Neural progenitor cell (in vitro differentiated cells): Measurements from ENCODE around the gene PTP4A2. TPM values are rescaled to one million over a fixed set of nuclear protein-coding genes. Genes with fewer than 3 reads are reported as not detected.
A peak's percentile ranks its signal among the peaks of the same experiment; 100 is the strongest.

ENCODE experiments used
- DNase-seq: peaks from one replicate; pipeline ENCODE4 v3.0.0-alpha.2; 2016; ENCODE audit warnings: low spot score
- H2AFZ ChIP-seq: fragments of 200-600 bp; sonication (generic); replicated peaks from 2 replicates; pipeline ENCODE4 v1.6.1; 2016; ENCODE audit warnings: antibody characterized with exemption
- H3F3A ChIP-seq: fragments of 200-600 bp; sonication (generic); 2 replicates; pipeline ENCODE4 v1.6.1; 2016; ENCODE audit warnings: antibody characterized with exemption, low read depth
- H3K27ac ChIP-seq: fragments of 200-600 bp; sonication (generic); 2 replicates; pipeline ENCODE4 v1.5.1; 2016; ENCODE audit warnings: mild to moderate bottlenecking
- H3K27me3 ChIP-seq: fragments of 200-600 bp; sonication (generic); 2 replicates; pipeline ENCODE4 v1.6.1; 2016; ENCODE audit warnings: mild to moderate bottlenecking, moderate library complexity
- H3K36me3 ChIP-seq: fragments of 200-600 bp; sonication (generic); 2 replicates; pipeline ENCODE4 v1.5.1; 2016
- H3K4me1 ChIP-seq: fragments of 200-600 bp; sonication (generic); 2 replicates; pipeline ENCODE4 v1.6.1; 2016; ENCODE audit warnings: mixed run types
- H3K4me2 ChIP-seq: fragments of 200-600 bp; sonication (generic); 2 replicates; pipeline ENCODE4 v1.6.1; 2016
- H3K4me3 ChIP-seq: fragments of 200-600 bp; sonication (generic); 2 replicates; pipeline ENCODE4 v1.5.1; 2016
- H3K79me2 ChIP-seq: fragments of 200-600 bp; sonication (generic); 2 replicates; pipeline ENCODE4 v1.6.1; 2016; ENCODE audit warnings: low read depth
- H3K9ac ChIP-seq: fragments of 200-600 bp; sonication (generic); 2 replicates; pipeline ENCODE4 v1.6.1; 2016
- H3K9me3 ChIP-seq: fragments of 200-600 bp; sonication (generic); 2 replicates; pipeline ENCODE4 v1.5.1; 2016; ENCODE audit warnings: low read depth
- H4K20me1 ChIP-seq: fragments of 200-600 bp; sonication (generic); 2 replicates; pipeline ENCODE4 v1.6.1; 2016; ENCODE audit warnings: low read depth
- H3K27ac Mint-ChIP-seq: 3 replicates; pipeline ENCODE4 v1.8.0; 2021; ENCODE audit warnings: mixed read lengths
- H3K27me3 Mint-ChIP-seq: 2 replicates; pipeline ENCODE4 v1.8.0; 2022; ENCODE audit warnings: low read depth, mild to moderate bottlenecking, inconsistent platforms, moderate library complexity, mixed read lengths; ENCODE audit not compliant: insufficient read depth
- H3K36me3 Mint-ChIP-seq: 3 replicates; pipeline ENCODE4 v1.8.0; 2021; ENCODE audit warnings: mixed read lengths
- H3K4me1 Mint-ChIP-seq: 3 replicates; pipeline ENCODE4 v1.8.0; 2021; ENCODE audit warnings: mixed read lengths
- H3K4me3 Mint-ChIP-seq: 3 replicates; pipeline ENCODE4 v1.8.0; 2021; ENCODE audit warnings: mild to moderate bottlenecking, moderate library complexity, mixed read lengths
- H3K9me3 Mint-ChIP-seq: 3 replicates; pipeline ENCODE4 v1.8.0; 2020; ENCODE audit warnings: mixed read lengths
- EZH2 ChIP-seq: fragments of 200-600 bp; sonication (generic); IDR thresholded peaks from 2 replicates; pipeline ENCODE4 v1.6.1; 2017; ENCODE audit warnings: antibody characterized with exemption, mild to moderate bottlenecking, moderate library complexity
- EZH2phosphoT487 ChIP-seq: fragments of 200-600 bp; sonication (generic); IDR thresholded peaks from 2 replicates; pipeline ENCODE4 v1.6.1; 2017; ENCODE audit warnings: antibody characterized with exemption
- total RNA-seq: library from RNA; depleted of rRNA; stranded (reverse); fragments of >200 nt; gene quantifications from 2 replicates; pipeline ENCODE4 v1.2.3, GENCODE V29; 2015; ENCODE audit warnings: low replicate concordance
- TF ChIP-seq, protein P1 (sequence below): fragments of 200-600 bp; sonication (generic); IDR thresholded peaks from 2 replicates; pipeline ENCODE4 v1.5.1; 2017; ENCODE audit warnings: antibody characterized with exemption, mild to moderate bottlenecking

PTP4A2 gene
- total RNA-seq, 1 donor from 2014 or later, result 540 TPM

DNA sequence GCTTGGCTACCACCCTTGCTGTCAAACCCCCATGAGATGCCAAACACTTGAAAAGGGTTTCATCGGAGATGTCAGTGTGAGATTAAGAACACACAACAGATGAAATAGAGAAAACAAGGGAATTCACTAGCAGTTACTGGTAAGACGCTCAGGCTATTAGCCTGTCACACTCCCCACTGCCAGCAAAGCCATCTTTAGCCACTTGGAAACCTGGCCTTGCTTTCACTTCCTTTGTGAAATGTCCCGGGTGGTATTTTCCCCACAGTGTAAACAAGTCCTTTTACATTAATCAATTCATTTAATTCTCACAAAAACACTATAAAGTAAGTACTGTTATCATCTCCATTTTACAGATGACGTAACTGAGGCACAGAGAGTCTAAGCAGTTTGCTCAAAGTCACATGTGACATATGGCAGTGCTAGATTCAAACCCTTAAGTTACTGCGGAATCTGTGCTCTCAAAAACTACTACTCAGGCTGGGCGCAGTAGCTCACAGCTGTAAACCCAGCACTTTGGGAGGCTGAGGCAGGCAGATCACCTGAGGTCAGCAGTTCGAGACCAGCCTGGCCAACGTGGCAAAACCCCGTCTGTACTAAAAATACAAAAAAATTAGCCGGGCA is 42.8 kb upstream of the PTP4A2 start:
- Histone ChIP-seq H3F3A (peaks cover 7% of the 10 kb centered on the region), H3K4me1 (no peaks in the 10 kb centered on the region), H3K27me3 (no peaks in the 10 kb centered on the region), H3K9ac (no peak overlapping the region), H4K20me1 (no peaks in the 10 kb centered on the region), H3K79me2 (no peaks in the 10 kb centered on the region), H3K9me3 (no peaks in the 10 kb centered on the region), H2AFZ (no peak overlapping the region), H3K27ac (no peak overlapping the region), H3K4me3 (no peak overlapping the region), H3K36me3 (no peaks in the 10 kb centered on the region), H3K4me2 (no peak overlapping the region)
- Mint-ChIP-seq H3K36me3 (no peaks in the 10 kb centered on the region), H3K4me3 (no peak overlapping the region), H3K4me1 (peaks cover 26% of the 10 kb centered on the region), H3K27me3 (peaks cover 5% of the 10 kb centered on the region), H3K27ac (no peak overlapping the region), H3K9me3 (no peaks in the 10 kb centered on the region)
- no peak for DNase-seq
- no peak for TF ChIP-seq EZH2

DNA sequence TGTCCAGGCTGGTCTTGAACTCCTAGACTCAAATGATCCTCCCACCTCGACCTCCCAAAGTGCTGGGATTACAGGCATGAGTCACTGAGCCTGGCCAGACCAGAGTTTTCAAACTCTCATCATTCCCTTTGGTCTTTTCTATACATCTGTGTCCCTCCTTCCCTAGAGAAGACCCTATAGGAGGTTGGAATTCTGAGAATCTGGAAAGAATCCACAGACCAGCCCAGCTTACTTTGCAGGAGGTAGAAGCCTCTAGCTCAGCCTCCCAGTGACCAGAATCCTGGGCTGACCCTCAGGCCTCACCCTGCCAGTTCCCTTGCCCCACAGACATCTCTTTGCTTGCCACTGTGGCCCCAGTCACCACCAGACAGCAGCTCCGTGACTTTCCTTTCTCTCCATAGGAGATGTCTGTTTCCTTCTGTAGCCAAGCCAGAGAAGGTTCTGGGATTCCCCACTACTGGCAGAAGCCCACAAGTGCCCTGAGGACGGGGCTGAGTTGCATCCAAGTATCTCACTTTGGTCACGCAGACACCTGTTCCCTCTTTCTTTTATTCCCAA is 40.8 kb upstream of the PTP4A2 start:
- no peaks in the 10 kb centered on the region for H3K27me3 ChIP-seq
- Mint-ChIP-seq H3K27ac (peak overlapping the region; percentile 80), H3K9me3 (no peaks in the 10 kb centered on the region), H3K4me3 (no peak overlapping the region), H3K4me1 (peaks cover 24% of the 10 kb centered on the region), H3K27me3 (peaks cover 7% of the 10 kb centered on the region), H3K36me3 (no peaks in the 10 kb centered on the region)
- peak overlapping the region; percentile 36 for H2AFZ ChIP-seq
- no peak overlapping the region for H3K27ac ChIP-seq
- no peaks in the 10 kb centered on the region for H3K36me3 ChIP-seq
- H3K4me1 ChIP-seq, result no peaks in the 10 kb centered on the region
- H3K4me3 ChIP-seq, result no peak overlapping the region
- TF ChIP-seq, protein P1, sequence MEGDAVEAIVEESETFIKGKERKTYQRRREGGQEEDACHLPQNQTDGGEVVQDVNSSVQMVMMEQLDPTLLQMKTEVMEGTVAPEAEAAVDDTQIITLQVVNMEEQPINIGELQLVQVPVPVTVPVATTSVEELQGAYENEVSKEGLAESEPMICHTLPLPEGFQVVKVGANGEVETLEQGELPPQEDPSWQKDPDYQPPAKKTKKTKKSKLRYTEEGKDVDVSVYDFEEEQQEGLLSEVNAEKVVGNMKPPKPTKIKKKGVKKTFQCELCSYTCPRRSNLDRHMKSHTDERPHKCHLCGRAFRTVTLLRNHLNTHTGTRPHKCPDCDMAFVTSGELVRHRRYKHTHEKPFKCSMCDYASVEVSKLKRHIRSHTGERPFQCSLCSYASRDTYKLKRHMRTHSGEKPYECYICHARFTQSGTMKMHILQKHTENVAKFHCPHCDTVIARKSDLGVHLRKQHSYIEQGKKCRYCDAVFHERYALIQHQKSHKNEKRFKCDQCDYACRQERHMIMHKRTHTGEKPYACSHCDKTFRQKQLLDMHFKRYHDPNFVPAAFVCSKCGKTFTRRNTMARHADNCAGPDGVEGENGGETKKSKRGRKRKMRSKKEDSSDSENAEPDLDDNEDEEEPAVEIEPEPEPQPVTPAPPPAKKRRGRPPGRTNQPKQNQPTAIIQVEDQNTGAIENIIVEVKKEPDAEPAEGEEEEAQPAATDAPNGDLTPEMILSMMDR, result no peak
- TF ChIP-seq EZH2phosphoT487 (no peak), EZH2 (no peak)
- H3K79me2 ChIP-seq, result no peaks in the 10 kb centered on the region
- peak; percentile 31 for DNase-seq
- H3K9ac ChIP-seq, result no peak overlapping the region
- no peaks in the 10 kb centered on the region for H3K9me3 ChIP-seq
- no peaks in the 10 kb centered on the region for H4K20me1 ChIP-seq
- no peak overlapping the region for H3K4me2 ChIP-seq
- H3F3A ChIP-seq, result peaks cover 7% of the 10 kb centered on the region

DNA sequence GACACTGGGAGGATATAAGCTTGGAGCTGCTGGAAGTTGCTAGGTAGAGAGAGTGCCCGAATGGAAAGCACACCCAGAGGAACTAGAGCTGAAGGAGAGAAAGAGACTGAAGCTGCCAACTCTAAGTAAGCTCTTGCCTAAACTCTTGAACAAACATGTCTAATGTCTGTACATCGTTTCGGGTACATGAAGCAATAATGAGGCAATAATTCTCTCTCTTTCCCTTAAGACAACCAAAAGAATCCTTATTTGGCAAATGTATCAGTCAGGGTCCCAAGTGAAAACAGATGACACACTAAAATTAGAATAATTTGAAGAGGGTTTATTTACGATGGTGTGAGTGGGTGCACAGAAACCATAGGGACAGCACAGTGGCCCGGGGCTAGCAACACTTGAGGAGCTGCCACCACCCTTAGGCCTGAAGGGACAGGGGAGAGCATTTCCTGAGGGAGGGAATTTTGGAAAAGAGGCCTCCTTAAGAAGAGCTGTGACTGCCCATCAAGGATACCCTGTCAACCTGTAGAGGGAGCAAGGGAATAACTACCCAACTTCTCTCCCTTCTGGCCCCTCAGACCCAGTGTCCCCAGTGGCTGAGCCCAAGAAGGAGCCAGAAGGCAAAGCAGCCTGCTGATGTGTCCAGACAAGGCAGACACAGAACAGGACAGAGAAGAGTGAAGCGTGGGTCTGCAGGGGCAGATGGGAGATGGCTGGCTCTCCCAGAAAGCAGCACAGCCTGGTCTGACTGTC is 39.4 kb upstream of the PTP4A2 start:
- no peak overlapping the region for H3K4me2 ChIP-seq

More for the DNA sequence above, 39.4 kb upstream of the PTP4A2 start:
- Histone ChIP-seq H3K9ac (no peak overlapping the region), H3K4me1 (no peaks in the 10 kb centered on the region), H3K27me3 (no peaks in the 10 kb centered on the region), H3F3A (peaks cover 7% of the 10 kb centered on the region), H3K4me3 (no peak overlapping the region), H4K20me1 (no peaks in the 10 kb centered on the region), H3K79me2 (no peaks in the 10 kb centered on the region), H2AFZ (peak overlapping the region; percentile 30), H3K9me3 (no peaks in the 10 kb centered on the region), H3K36me3 (no peaks in the 10 kb centered on the region), H3K27ac (no peak overlapping the region)
- DNase-seq, result peak; percentile 79
- Mint-ChIP-seq H3K4me1 (peaks cover 24% of the 10 kb centered on the region), H3K27me3 (peaks cover 5% of the 10 kb centered on the region), H3K4me3 (peak overlapping the region; percentile 37), H3K36me3 (no peaks in the 10 kb centered on the region), H3K27ac (peak overlapping the region; percentile 79), H3K9me3 (no peaks in the 10 kb centered on the region)
- no peak for TF ChIP-seq EZH2phosphoT487
- TF ChIP-seq, protein P1, result peak; percentile 63
- no peak for TF ChIP-seq EZH2
